Nephron progenitor cell (in vitro differentiated cells): ENCODE data around the gene GNGT1.
"Not testable (repeated sequence)": the region's sequence is repeated elsewhere in the genome, so short reads cannot be mapped to it uniquely, and the experiment has no call there.

Experiments
- DNase-seq: peaks from one replicate; pipeline ENCODE4 v3.0.0; 2021
- H3K27ac Mint-ChIP-seq: 2 replicates; pipeline ENCODE4 v1.8.0; 2021; ENCODE audit warnings: mild to moderate bottlenecking, moderate library complexity, mixed read lengths
- H3K27me3 Mint-ChIP-seq: 2 replicates; pipeline ENCODE4 v1.8.0; 2021; ENCODE audit warnings: mild to moderate bottlenecking, low read depth, mixed read lengths; ENCODE audit not compliant: poor library complexity
- H3K36me3 Mint-ChIP-seq: 2 replicates; pipeline ENCODE4 v1.8.0; 2021; ENCODE audit warnings: low read depth, mixed read lengths
- H3K4me1 Mint-ChIP-seq: 2 replicates; pipeline ENCODE4 v1.8.0; 2021; ENCODE audit warnings: mixed read lengths
- H3K4me3 Mint-ChIP-seq: 2 replicates; pipeline ENCODE4 v1.8.0; 2021; ENCODE audit warnings: mild to moderate bottlenecking, moderate library complexity, mixed read lengths
- H3K9me3 Mint-ChIP-seq: 2 replicates; pipeline ENCODE4 v1.8.0; 2021; ENCODE audit warnings: mild to moderate bottlenecking, moderate library complexity, mixed read lengths
- TF ChIP-seq, protein P1 (sequence below): fragments of 200-600 bp; sonication (generic); IDR thresholded peaks from 2 replicates; pipeline ENCODE4 v1.5.0; 2021; ENCODE audit warnings: antibody characterized with exemption

Gene GNGT1

DNA sequence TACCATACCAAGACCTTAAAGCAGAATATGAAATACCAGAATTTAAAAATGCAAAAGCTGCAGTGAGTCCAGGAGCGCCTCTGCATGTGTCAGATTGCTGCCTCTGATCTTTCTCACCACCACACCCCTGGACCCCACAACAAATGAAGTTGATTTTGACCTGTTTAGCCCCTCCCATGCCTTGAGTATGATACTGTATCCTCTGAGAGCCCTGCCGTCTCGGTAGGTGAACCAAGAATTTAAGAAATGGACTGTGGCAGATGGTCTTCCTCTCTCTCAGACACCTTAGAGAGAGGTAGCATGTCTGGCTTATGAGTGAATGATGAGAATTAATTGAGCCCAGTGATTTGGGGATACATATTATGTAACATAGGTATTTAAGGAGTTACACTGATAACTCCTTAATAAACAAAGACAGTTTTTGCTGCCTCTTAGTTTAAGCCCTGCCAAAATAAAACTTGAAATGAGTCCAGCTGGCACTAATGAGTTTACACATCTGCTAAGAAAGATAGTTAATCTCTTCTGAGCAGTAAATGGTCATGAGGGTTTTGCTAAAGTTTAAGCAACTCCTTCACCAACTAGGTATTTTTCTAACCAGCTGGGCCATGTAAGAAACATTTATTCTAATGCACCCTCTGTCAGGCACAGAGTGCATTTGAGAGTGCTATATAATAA is 11.3 kb upstream of the GNGT1 start:
- TF ChIP-seq, protein P1, sequence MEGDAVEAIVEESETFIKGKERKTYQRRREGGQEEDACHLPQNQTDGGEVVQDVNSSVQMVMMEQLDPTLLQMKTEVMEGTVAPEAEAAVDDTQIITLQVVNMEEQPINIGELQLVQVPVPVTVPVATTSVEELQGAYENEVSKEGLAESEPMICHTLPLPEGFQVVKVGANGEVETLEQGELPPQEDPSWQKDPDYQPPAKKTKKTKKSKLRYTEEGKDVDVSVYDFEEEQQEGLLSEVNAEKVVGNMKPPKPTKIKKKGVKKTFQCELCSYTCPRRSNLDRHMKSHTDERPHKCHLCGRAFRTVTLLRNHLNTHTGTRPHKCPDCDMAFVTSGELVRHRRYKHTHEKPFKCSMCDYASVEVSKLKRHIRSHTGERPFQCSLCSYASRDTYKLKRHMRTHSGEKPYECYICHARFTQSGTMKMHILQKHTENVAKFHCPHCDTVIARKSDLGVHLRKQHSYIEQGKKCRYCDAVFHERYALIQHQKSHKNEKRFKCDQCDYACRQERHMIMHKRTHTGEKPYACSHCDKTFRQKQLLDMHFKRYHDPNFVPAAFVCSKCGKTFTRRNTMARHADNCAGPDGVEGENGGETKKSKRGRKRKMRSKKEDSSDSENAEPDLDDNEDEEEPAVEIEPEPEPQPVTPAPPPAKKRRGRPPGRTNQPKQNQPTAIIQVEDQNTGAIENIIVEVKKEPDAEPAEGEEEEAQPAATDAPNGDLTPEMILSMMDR: no peak
- no peak for DNase-seq
- Mint-ChIP-seq H3K27ac (no peak overlapping the region), H3K27me3 (peaks cover 66% of the 10 kb centered on the region), H3K36me3 (no peaks in the 10 kb centered on the region), H3K4me1 (peaks cover 6% of the 10 kb centered on the region), H3K9me3 (no peaks in the 10 kb centered on the region), H3K4me3 (no peak overlapping the region)

DNA sequence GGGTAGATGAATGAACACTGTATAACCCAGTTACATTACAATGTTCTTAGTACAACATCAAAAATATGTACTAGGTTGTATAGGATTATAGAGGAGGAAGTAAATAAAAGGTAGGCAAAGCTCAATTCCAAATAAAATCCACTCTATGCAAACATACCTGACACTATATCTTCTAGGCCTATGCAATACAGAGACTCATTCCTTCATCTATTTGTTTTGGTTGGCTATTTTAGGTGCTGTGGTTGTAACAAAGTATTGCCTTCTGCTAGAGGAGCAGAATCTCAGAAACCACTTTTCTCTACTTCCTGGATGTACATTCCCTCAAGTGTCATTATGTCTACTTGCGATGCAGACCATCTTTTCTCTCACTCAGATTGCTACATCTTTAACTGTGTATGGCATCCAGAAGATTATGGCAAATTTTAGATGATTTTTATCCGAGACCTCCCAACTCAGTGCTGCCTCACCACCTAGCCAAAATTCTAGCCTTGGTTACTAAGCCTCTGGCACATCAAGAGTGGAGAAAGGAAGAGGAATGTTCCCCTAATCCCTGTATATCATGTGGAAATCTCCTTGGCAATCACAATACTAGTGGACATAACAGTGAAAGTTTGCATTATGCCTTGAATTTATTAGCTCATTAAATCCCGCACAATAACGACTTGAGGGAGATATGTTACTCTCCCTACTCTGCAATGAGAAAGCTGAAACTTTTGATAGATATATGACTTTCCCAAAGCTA is 10.3 kb upstream of the GNGT1 start:
- H3K9me3 Mint-ChIP-seq: no peaks in the 10 kb centered on the region

DNA sequence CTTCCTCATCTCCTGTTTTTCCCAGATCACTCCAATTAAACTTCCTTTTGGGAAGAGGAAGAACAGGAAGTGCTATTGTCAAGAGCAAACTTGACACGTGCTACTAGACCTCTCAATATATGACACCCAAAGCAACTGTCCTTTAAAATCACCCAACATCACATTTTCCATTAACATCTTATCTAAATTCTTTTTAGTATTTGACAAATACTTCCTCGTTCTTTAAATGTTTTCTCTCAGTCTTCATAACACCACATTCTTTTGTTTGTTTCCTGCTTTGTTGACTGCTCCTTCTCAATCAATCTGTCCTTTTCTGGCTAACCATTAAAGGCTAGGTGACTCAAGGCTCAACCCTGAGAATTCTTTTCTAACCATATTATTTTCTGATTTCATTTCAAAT is 8.7 kb upstream of the GNGT1 start:
- no peak for DNase-seq
- H3K36me3 Mint-ChIP-seq: no peaks in the 10 kb centered on the region
- TF ChIP-seq, protein P1: no peak
- H3K4me3 Mint-ChIP-seq: no peak overlapping the region
- no peaks in the 10 kb centered on the region for H3K4me1 Mint-ChIP-seq
- H3K9me3 Mint-ChIP-seq: no peaks in the 10 kb centered on the region
- peaks cover 45% of the 10 kb centered on the region for H3K27me3 Mint-ChIP-seq
- H3K27ac Mint-ChIP-seq: no peak overlapping the region

More for the DNA sequence above, 10.3 kb upstream of the GNGT1 start:
- Mint-ChIP-seq H3K36me3 (no peaks in the 10 kb centered on the region), H3K4me1 (peaks cover under 1% of the 10 kb centered on the region), H3K4me3 (no peak overlapping the region), H3K27me3 (peaks cover 58% of the 10 kb centered on the region), H3K27ac (no peak overlapping the region)
- TF ChIP-seq, protein P1: no peak
- no peak for DNase-seq

DNA sequence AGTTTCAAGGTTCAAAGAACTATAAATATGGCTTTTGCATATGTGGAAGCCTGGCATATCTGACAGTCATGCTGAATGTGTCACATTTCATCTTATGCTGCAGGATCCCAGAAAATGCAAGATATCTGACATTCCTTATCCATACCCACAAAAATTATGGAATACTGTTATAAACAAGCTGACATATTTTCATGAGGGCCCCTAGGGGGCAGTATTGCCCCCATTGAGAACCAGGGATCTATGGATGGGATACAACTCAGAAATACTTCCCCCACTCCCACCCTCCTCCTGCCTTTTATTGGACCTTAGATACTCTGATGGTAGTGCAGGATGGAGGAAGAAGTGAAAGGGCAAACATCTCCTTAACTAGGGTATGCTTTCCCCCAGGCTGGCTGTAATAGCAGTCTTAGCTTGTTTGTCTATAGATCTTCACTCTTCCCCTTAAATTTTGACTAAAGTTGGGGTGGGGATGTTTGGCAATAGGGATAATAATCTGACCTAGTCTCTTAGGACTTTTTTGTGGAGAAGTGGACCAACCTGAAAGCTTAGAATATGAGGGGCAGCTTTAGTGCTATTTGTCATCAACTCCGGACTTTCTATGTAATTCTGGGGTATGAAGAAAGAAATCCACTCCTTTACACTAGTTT is 3.5 kb upstream of the GNGT1 start:
- TF ChIP-seq, protein P1: peak; percentile 95
- H3K27me3 Mint-ChIP-seq: peaks cover 25% of the 10 kb centered on the region
- H3K9me3 Mint-ChIP-seq: no peaks in the 10 kb centered on the region
- DNase-seq: peak; percentile 20
- H3K36me3 Mint-ChIP-seq: no peaks in the 10 kb centered on the region
- H3K4me3 Mint-ChIP-seq: no peak overlapping the region
- H3K27ac Mint-ChIP-seq: no peak overlapping the region
- H3K4me1 Mint-ChIP-seq: no peaks in the 10 kb centered on the region

DNA sequence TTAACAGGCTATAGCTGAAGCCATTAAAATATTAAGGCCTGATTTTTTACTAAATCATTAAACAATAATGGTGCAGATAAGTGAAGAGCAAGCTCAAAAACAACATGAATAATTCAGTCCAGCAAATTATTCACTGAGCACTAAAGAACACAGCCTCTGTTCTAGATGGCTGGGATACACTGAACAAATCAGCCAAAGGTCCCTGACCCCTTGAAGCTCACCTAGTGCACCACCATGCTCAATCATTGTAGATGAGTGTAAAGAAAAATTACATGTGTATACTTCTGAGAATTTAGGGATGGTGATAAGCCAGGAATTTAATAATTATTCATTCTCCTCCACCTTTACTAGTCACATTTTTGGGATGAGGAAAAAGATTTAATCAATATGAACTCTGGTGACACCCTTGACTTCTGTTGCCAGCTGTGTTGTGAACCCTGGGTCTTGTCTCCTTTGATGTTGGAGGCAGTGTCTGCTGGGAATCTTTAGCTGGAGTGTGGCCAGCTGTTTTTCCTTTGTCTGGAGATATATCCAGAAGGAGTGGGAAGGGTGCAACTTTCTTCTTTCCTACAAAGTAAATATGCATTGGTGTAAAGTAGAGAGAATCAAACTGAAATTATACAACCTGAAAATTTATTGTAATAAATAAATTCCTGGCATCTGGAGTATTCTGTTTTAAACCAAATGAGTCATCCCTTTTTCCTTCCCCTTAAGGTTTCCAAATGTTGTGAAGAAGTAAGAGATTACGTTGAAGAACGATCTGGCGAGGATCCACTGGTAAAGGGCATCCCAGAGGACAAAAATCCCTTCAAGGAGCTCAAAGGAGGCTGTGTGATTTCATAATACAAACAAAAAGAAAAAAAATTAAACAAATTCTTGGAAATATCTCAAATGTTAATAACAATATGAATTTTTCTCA is 4.0 kb downstream of the GNGT1 start:
- Mint-ChIP-seq H3K4me1 (peaks cover 7% of the 10 kb centered on the region), H3K36me3 (no peaks in the 10 kb centered on the region), H3K27ac (no peak overlapping the region), H3K4me3 (no peak overlapping the region), H3K9me3 (no peaks in the 10 kb centered on the region), H3K27me3 (peaks cover 8% of the 10 kb centered on the region)
- TF ChIP-seq, protein P1: no peak
- DNase-seq: no peak

DNA sequence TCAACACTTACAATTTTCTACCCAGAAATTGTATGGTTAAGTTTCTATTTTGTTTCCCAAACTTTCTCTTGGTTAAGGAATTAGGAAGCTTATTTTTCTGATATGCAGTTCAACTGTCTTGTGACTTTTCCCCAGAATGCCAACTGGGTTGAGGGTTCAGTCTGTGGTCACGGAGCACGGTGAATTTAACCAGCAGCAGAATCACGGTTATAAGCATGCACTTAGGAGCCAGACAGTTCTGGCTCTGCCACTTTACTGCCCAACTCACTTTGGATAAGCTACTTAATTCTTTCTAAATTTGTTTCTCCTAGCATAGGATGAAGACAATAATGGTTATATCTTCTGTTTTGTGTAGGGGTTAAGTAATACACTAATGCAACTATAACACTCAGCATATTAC is 4.9 kb downstream of the GNGT1 start:
- not testable (repeated sequence) for H3K4me3 Mint-ChIP-seq, DNase-seq, H3K27ac Mint-ChIP-seq, H3K4me1 Mint-ChIP-seq, H3K27me3 Mint-ChIP-seq, H3K9me3 Mint-ChIP-seq, H3K36me3 Mint-ChIP-seq

DNA sequence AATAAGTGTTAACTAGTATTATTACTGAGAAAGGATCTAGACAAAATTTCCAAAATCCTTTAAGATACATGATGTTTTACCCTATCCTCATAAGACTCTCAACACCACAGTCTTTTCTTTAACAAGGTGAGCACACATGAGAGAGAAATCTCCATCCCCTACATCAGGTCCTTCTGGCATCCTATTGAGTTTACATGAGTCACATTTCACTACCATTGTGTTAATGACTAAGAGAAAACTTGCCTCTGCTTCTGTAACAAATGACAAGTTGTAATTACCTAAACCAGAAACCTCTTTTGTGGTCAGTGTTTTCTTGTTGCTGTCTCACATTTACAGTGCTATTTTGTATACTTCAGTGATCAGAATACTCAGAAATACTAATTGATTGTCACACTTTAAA is 5.3 kb downstream of the GNGT1 start:
- H3K27ac Mint-ChIP-seq, H3K27me3 Mint-ChIP-seq, H3K4me3 Mint-ChIP-seq, H3K9me3 Mint-ChIP-seq, H3K4me1 Mint-ChIP-seq, DNase-seq, H3K36me3 Mint-ChIP-seq: not testable (repeated sequence)
